Fibroblast of lung (primary cell): ENCODE data around the gene CSNK2A1.

Experiments
- EZH2 ChIP-seq: IDR thresholded peaks from 2 replicates; pipeline ENCODE4 v1.5.1; 2012; ENCODE audit warnings: low read length, control low read depth, mild to moderate bottlenecking; ENCODE audit errors: missing control alignments
- TF ChIP-seq, protein P1 (sequence below), 2 donors: IDR thresholded peaks in 1 of 2; conservative IDR thresholded peaks in 1 of 2; 1 replicate in 1 of 2; 2 replicates in 1 of 2; pipeline ENCODE4 v1.5.1; 2011 to 2012; ENCODE audit warnings: low read length in 2 of 2, control low read depth in 1 of 2, inconsistent platforms in 1 of 2, low read depth in 1 of 2, mild to moderate bottlenecking in 1 of 2

DNA sequence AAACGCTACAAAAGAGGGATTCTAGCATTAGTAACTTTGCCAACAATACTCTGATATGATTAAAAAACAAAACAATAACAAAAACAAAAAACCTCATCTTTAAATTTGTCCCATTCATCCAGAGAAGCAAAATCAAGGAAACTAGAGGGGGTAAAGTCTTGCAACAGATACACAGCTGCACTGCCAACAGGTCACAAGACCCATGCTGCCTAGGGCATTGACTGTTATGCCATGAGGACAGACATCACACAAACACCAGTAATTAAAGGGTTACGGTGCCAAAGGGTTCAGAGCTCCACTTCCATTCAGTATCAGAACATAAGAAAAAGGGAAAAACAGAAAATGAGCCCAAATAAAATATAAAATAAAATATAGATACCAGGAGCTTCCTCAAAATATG is 82.9 kb downstream of the CSNK2A1 start:
- TF ChIP-seq, protein P1, sequence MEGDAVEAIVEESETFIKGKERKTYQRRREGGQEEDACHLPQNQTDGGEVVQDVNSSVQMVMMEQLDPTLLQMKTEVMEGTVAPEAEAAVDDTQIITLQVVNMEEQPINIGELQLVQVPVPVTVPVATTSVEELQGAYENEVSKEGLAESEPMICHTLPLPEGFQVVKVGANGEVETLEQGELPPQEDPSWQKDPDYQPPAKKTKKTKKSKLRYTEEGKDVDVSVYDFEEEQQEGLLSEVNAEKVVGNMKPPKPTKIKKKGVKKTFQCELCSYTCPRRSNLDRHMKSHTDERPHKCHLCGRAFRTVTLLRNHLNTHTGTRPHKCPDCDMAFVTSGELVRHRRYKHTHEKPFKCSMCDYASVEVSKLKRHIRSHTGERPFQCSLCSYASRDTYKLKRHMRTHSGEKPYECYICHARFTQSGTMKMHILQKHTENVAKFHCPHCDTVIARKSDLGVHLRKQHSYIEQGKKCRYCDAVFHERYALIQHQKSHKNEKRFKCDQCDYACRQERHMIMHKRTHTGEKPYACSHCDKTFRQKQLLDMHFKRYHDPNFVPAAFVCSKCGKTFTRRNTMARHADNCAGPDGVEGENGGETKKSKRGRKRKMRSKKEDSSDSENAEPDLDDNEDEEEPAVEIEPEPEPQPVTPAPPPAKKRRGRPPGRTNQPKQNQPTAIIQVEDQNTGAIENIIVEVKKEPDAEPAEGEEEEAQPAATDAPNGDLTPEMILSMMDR (conservative IDR thresholded peaks at IDR 0.05 in 1 of 2, IDR thresholded peaks at IDR 0.05 in 1 of 2; ENCODE audit: low read depth in 1 of 2, low read length in 2 of 2), result no peak
- no peak for TF ChIP-seq EZH2
